Measurements from ENCODE around the gene ASB8. TPM values are rescaled to one million over a fixed set of nuclear protein-coding genes. Genes with fewer than 3 reads are reported as not detected.

ASB8 gene
- polyA plus RNA-seq, 2 of the 4 experiments (the other 2 are of a cell fraction) = 16.2 to 25.6 TPM

GRCh38 chr12:48151103-48151771, 6.1 kb downstream of the ASB8 start:
- no peak for FAIRE-seq
- no peaks in the 10 kb centered on the region for H3K9me3 ChIP-seq
- no peak overlapping the region for H3K4me2 ChIP-seq
- WGBS (ENCODE audit: missing lambda C conversion rate) = 80% methylated on average over 2 of the region's 2 CpGs
- H3K27ac ChIP-seq = no peak overlapping the region
- H3K4me1 ChIP-seq = peaks cover 1% of the 10 kb centered on the region; the same call in 1 of the 3 replicates
- TF ChIP-seq ZC3H11A (IDR thresholded peaks at IDR 0.05) (no peak), CHD2 (IDR thresholded peaks at IDR 0.05; ENCODE audit: low read length, partially characterized antibody) (no peak), POLR2A (IDR thresholded peaks at IDR 0.05; ENCODE audit: low read length) (no peak), SMC3 (IDR thresholded peaks at IDR 0.05) (no peak), PHF8 (IDR thresholded peaks at IDR 0.05; ENCODE audit: borderline replicate concordance, low read depth) (no peak)
- H3K4me3 ChIP-seq = no peak overlapping the region
- ATAC-seq = peak; percentile 39 to 43; a peak in 3 of 6 replicates
- POLR2A ChIA-PET = interaction anchor here (0.8 kb wide), 1 partner anchor 9 kb away, joined by 3 read pairs; no protein-coding TSS in a partner anchor
- CTCF ChIA-PET = interaction anchor here (0.8 to 3.1 kb wide), 3 partner anchors 10 to 38 kb away, joined by 3 to 9 read pairs (median 4); no protein-coding TSS in a partner anchor
- no peak for DNase-seq (ENCODE audit: low read depth in 1 of 2, low spot score in 1 of 2)

GRCh38 chr12:48145981-48146380, 11.3 kb downstream of the ASB8 start:
- ChIA-PET POLR2A (no interaction called here), CTCF (interaction anchor here (0.6 to 3.7 kb wide), 5 partner anchors 9 to 515 kb away, joined by 3 to 19 read pairs (median 4); partner anchors contain the start of genes ASB8 and CCDC184)
- WGBS (ENCODE audit: missing lambda C conversion rate) = 88% methylated on average over 1 of the region's 1 CpG

More at GRCh38 chr12:48145981-48146380, 11.3 kb downstream of the ASB8 start:
- DNase-seq (ENCODE audit: low read depth in 1 of 2, low spot score in 1 of 2) (no peak), ATAC-seq (no peak), FAIRE-seq (no peak)
- Histone ChIP-seq H3K27ac (no peak overlapping the region), H3K9me3 (no peaks in the 10 kb centered on the region), H3K4me1 (no peaks in the 10 kb centered on the region), H3K4me3 (no peak overlapping the region), H3K4me2 (no peak overlapping the region)
- TF ChIP-seq MAZ (IDR thresholded peaks at IDR 0.05; ENCODE audit: borderline replicate concordance, low read depth, low read length) (no peak), RAD21 (conservative IDR thresholded peaks at IDR 0.05 in 1 of 2, IDR thresholded peaks at IDR 0.05 in 1 of 2) (no peak), NR3C1 (IDR thresholded peaks at IDR 0.05) (no peak), CHD4 (IDR thresholded peaks at IDR 0.05; ENCODE audit: borderline replicate concordance) (no peak), ATOH8 (CRISPR knock-in tag; IDR thresholded peaks at IDR 0.05; ENCODE audit: low read depth) (no peak), REST (IDR thresholded peaks at IDR 0.05) (no peak), CBX2 (IDR thresholded peaks at IDR 0.05; ENCODE audit: borderline replicate concordance, low read depth) (no peak), ELK1 (IDR thresholded peaks at IDR 0.05; ENCODE audit: low read depth, low read length) (no peak), FOXS1 (CRISPR knock-in tag; IDR thresholded peaks at IDR 0.05) (no peak), RNF2 (IDR thresholded peaks at IDR 0.05; ENCODE audit: borderline replicate concordance, low read depth) (no peak)

Data from A549 (cell line).